Left forelimb (tissue), 1 donor: ENCODE data around the gene CTIF.

Source experiments
- DNase-seq: peaks from one replicate; pipeline ENCODE4 v3.0.0-alpha.2; 2018; ENCODE audit warnings: low spot score

Gene CTIF

DNA sequence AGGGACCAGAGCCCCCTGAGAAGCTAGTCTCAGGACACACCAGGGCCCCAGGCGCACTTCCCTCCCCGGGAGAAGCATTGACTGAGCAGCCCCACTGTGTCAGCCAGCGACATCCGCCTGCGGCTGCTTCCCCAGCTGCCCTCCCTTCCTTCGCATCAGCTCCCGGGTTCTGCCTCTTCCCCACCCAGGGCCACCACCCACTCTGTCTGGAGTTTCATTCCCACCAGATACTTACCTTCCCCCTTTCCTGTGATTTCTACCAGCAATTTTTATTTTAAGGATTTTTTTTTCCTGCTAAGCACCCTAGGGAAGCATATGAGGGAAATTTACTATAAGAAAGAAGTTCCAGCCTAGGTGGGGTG lies 312.7 kb downstream of the CTIF start:
- no peak for DNase-seq

- DNase-seq: no peak
Measured at GRCh38 chr18:48852292-48852691, 313.5 kb downstream of the CTIF start.

- DNase-seq: no peak
Measured at GRCh38 chr18:48852794-48853193, 314.0 kb downstream of the CTIF start.

GRCh38 chr18:48853588-48853987 lies 314.8 kb downstream of the CTIF start:
- no peak for DNase-seq

DNA sequence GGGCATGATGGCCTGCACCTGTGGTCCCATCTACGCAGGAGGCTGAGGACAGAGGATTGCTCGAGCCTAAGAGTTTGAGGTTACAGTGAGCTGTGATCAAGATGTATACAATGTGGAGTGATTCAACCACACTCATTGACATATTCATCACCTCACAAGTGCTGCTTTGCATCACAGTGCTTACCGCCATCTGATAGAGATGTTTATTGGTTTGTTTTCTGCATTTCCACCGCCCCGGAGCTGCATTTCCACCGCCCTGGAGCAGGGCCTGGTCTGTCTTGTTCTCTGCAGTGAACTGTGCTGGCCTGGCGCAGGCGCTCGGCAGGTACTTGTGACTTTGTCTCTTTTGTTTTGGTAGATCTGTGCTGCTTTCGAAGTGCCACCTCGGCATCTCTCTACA lies 315.9 kb downstream of the CTIF start:
- DNase-seq: no peak

DNA sequence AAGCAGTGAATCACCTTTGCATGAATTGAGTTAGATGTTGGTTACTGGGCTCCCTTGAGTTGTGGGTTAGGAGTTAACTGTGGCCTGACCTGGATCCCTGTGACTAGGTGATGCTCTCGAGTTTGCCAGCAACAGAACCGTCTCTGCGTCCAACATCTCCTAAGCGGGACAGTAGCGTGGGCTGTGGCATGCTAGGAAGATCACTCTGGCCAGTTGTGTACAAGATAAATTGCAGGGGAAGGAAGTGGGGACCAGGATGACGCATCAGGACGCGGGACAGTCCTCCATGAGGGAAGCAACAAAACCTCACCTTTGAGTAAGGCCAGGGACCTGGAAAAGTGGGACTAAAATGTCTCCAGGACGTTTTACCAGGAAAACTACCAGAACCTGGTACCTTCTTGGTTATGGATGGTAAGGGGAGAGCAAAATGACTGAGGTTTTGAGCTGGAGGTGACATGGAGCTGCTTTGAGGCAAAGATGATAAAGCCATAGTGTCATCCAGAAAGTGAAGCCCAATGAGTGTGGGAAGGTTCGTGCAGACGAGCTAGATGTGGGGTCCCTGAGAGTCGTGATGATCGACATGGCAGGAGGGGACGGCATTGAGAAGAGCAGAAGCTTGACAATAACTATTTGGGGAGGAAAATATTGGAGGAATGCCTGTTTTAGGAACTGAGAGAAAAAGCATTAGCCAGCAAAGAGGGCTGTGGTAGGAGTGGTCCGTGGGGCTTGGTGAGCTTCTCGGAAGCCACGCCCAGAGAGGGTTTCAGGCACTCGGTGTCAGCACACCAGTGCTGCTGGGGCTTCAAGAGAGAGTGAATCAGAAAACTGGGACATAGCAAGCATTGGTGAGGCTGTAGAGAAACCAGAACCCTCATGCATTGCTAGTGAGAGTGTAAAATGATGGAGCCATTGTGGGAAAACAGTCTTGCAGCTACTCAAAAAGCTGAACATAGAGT lies 316.9 kb downstream of the CTIF start:
- no peak for DNase-seq

- DNase-seq: no peak
Measured at GRCh38 chr18:48857023-48857694, 318.3 kb downstream of the CTIF start.

DNA sequence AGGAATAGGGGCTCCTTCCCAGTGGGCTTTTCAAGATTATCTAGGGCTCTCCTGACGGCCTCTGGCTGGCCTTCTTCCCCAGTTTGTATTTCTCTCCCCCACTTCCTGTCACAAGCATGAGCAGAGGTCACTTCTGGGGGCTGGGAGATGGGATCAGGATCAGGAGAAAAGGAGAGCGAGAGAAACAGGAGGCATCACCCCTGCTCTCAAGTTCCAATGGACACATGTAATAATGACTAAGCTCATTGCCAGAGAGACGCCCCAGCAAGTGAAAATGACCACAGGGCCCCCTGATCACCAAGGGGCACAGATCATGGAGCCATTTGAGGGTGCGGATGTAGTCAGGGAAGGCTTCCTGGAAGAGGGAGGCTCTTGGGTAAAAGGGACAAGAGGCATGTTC lies 319.8 kb downstream of the CTIF start:
- no peak for DNase-seq

DNA sequence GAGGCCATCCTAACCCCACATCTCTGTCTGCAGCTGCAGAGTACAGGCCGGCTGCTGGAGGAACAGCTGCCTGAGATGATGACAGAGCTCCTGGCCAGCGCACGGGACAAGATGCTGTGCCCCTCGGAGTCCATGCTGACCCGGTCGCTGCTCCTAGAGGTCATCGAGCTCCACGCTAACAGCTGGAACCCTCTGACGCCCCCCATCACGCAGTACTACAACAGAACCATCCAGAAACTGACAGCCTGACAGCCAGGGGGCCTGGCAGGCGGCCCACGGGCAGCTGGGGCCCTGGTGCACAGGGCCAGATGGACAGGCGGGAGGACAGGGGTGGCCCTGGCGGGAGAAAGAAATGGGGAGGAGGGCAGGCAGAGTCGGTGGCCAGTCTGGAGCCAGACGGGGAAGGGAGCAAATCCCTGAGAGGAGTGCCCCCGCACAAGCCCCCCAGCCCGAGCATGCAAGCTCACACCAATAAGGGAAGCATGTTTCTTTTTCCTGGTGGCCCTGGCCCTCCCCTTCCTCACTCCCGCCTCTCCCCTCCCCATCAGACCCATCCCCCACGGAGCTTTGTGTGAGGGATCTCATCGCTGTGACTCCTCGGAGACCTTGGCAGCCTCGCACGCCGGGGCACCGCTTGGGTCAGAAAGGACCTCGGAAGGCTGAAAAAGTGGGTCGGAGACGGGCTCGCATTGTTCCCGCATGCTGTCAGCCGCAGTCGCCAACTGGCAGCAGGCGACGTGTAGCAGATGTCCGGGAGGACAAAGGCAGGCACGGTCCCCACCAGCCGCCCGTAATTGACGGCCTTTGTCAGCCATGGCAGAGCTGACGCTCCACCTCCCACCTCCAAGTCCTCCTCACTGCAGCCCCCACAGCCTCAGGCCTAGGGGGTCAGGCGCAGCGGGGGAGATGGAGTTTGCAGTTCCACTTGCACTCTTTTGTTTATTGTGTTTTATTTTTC lies 320.8 kb downstream of the CTIF start:
- no peak for DNase-seq

- no peak for DNase-seq
Measured at GRCh38 chr18:48860269-48861180, 321.7 kb downstream of the CTIF start.

DNA sequence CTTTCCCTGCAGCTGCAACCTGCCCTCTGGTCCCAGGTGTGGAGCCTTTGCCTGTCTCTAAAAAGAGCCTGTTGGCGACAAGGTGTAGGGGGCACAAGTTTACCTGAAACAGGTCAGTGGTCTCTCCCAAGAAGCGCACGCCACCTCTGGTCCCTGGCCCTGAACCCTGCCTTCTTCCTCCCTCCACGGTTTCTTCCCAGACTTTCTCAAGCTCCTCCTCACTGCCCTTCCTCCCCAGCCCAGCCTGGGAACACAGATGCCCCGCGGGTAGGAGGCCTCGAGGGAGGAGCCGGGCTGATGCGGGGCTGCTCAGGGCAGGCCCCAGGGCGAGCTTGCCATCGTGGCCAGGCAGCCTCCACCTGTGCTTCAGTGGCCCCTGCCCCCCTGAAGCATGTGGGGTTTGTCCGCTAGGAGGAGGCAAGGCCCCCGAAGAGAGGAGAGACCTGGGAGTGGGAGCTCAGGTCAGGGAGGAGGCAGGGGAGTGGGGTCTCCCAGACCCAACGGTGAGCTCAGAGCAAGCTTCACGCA lies 322.4 kb downstream of the CTIF start:
- DNase-seq: no peak

DNA sequence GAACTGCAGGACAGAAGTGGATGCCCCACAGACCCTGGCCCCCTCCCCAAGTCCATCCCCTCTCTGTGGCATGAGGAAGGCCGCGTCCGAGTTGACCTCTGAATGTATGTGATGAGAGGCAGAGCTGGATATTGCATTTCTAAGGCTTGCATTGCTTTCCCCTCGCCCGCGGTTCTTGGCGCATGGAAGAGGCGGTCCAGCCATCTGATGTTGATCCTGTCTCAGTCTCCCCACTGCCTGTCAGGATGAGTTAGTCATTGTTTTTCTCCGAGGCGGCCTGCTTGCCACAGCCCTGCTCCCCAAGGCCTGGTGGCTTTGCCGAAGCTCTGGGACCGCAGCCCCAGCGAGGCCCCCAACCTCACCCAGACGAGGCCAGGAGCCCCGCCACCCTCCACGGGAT lies 323.3 kb downstream of the CTIF start:
- DNase-seq: no peak

DNA sequence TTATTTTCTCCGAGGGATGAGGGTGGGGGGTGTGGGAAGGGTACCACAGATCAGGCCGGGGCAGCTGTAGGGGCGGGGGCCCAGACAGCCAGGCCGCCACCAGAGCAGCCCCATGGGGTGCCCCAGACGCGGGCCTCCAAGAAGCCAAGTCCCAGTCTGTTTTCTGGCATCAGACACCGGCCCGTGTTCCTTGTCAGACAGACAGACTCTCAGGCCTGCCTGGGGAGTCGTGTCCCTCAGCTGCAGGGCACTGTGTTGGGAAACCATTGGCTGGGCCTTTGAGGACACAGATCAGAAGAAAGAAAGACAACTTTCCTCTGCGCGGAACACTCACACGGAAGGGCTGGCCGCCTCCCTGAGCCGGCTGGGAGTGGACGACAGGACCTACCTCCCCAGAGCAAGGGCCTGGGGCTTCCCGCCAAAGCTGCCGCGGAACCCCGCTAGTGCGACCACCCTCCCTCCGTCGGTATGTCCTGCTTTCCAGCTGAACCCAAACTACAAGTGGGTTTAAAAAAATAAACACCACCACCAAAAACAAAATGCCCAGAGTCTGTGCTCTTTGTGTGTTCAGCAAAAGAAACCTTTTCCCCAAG lies 323.9 kb downstream of the CTIF start:
- DNase-seq: no peak

DNA sequence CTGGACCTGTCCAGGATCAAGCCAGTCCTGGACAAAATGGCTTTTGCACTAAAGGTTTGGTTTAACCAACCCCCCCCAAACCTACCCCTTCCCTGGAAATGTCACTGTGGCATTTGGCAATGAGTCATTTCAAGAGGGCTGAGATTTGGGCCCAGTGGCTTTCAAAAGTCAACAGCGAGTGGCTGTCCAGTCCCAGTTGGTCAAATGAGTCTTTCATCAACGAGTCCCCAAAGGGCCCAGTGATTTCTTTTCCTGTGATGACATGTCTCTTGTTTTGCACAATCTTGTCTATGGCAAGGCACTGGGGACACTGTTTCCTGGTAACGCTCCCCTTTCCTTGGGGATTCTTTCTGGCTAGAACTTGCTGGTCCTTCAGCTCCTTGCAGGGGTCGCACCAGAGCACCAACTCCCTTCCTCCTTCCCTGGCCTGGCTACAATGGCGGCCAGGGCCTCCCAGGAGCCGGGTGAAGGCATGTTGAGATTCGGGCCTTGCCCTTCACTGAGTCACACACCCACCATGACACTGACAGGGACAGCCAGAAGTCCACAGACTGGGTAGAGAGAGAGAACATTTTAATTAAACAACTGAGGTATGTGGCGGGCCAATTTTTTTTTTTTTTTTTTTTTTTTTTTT lies 324.7 kb downstream of the CTIF start:
- no peak for DNase-seq

- DNase-seq: no peak
Measured at GRCh38 chr18:48864876-48865275, 326.0 kb downstream of the CTIF start.

- DNase-seq: no peak
Measured at GRCh38 chr18:48866028-48866733, 327.4 kb downstream of the CTIF start.

DNA sequence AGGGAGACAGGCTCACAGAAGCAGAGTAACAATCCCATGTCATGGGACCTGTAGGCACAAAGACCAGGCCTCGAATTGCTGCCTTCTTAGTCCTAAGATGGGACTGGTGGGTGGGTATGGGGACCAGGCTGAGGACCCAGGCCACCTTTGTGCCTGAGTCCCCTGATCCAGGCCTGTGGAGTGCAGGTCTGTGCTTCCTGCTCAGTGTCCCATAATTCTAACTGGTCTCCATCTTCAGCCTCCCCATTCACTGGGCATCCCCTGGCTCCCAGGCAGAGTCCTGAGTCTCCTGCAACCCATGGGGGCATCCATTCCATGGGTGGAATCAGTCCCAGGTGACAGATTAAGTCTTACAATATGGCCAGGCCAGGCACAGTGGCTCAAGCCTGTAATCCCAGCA lies 328.0 kb downstream of the CTIF start:
- DNase-seq: no peak

- no peak for DNase-seq
Measured at GRCh38 chr18:48867978-48868377, 329.1 kb downstream of the CTIF start.
